NK-92 treated with Interleukin-12 subunit alpha and Interleukin-12 subunit beta, amount 100 ng/mL, for 24 hours (cell line): Measurements from ENCODE around the gene LBX2.
"Not testable (repeated sequence)": the region's sequence is repeated elsewhere in the genome, so short reads cannot be mapped to it uniquely, and the experiment has no call there.

Source experiments
- DNase-seq: peaks from one replicate; lab custom pipeline; 2025; lab: John Stamatoyannopoulos, UW

The LBX2 gene

GRCh38 chr2:74482801-74483674 is 16.4 kb downstream of the LBX2 start, which contains the start of the genes CCDC142 and TTC31:
Gene CCDC142, minus strand, starts transcription at chr2:74482998. Its CDS starts 161 bp downstream, at chr2:74482837.
Gene TTC31, plus strand, starts transcription at chr2:74483081. Its CDS starts 15 bp downstream, at chr2:74483096.
- peak; percentile 91 for DNase-seq

- DNase-seq: peak; percentile 74
Measured at GRCh38 chr2:74481961-74482800, 17.2 kb downstream of the LBX2 start.

DNA sequence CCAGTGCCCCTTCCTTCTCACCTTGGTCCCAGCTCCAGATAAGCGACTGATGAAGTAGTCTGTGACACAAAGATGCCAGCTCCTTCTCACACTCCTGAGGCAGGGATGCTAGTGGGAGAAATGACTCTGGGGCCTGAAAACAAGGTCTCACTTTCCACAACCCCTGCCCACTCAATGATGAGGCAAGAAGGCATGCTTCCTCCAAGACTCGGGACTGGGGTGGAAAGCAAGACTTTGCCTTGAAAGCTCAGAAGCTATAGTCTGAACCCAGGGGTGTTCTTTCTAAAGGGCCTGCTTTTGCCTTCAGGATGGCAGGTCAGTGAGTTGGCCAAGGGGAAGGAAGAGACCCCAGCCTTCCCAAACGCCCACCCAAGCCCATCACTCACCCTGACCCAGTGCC is 18.0 kb downstream of the LBX2 start:
- DNase-seq: no peak

- no peak for DNase-seq
Measured at GRCh38 chr2:74474899-74475298, 24.5 kb downstream of the LBX2 start.

DNA sequence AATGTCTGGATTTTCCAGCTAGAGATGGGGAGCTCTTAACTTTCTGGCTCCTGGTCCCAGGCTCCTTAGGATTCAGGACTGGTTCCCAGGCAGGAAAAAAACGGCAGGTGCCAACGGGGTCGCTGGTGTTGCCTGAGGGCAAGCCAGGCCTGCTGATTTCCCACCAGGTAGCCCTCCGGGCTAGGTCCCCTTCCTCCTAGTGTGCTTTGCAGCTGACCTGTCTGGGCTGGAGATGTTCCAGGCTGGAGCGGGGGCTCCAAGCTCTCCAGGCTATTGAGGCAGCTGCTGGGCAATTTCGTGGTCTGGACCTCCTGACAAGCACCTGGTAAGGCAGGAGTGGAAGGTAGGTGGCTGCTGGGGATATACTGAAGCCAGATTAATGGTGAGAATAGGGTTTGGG is 24.9 kb downstream of the LBX2 start:
- DNase-seq: no peak

DNA sequence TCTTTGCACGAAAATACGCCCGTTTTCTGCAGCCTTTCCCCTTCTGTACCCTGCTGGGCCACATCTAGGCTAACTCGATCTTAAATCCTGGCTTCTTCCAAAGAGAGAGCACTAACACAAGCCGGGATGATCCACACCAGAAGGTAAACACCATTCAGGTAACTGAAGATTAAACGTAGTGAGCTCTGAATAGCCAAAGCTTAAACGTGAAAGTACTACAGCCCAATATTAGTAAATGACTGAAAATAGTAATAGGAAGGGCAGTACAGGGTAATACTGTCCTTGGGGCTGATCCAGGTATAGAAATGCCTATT is 26.5 kb downstream of the LBX2 start:
- DNase-seq: no peak

- peak; percentile 87 for DNase-seq
Measured at GRCh38 chr2:74472086-74472944, 27.1 kb downstream of the LBX2 start, which contains the start of gene MRPL53. Gene MRPL53, minus strand, starts transcription at chr2:74472680. Its CDS starts 20 bp downstream, at chr2:74472660.

DNA sequence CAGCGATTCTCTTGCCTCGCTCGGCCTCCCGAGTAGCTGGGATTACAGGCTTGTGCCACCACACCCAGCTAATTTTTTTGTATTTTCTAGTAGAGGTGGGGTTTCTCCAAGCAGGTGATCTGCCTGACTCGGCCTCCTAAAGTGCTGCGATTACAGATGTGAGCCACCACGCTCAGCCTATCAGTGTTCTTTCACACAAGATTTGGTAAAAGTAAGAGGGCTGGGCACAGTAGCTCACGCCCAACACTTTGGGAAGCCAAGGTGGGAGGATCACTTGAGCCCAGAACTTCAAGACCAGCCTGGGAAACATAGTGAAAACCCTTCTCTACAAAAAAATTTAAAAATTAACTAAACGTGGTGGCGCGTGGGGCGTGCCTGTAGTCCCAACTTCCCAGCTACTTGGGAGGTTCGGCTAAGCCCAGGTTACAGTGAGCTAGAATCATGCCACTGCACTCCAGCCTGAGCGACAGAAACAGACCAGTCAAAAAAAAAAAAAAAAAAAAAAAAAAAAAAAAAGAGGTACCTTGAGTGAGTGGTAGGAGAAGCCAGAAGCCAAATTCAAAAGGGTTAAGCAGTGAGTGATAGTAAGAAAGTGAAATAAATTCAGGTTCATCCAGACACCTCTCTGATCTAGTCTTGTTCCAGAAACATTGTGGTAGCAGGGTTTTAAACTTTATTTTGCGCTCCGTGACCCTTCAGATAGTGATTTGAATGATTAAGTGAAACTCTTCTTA is 27.9 kb downstream of the LBX2 start:
- no peak for DNase-seq

- not testable (repeated sequence) for DNase-seq
Measured at GRCh38 chr2:74470742-74471141, 28.7 kb downstream of the LBX2 start.

- no peak for DNase-seq
Measured at GRCh38 chr2:74464406-74464805, 35.0 kb downstream of the LBX2 start.

- no peak for DNase-seq
Measured at GRCh38 chr2:74462786-74463105, 36.7 kb downstream of the LBX2 start.

DNA sequence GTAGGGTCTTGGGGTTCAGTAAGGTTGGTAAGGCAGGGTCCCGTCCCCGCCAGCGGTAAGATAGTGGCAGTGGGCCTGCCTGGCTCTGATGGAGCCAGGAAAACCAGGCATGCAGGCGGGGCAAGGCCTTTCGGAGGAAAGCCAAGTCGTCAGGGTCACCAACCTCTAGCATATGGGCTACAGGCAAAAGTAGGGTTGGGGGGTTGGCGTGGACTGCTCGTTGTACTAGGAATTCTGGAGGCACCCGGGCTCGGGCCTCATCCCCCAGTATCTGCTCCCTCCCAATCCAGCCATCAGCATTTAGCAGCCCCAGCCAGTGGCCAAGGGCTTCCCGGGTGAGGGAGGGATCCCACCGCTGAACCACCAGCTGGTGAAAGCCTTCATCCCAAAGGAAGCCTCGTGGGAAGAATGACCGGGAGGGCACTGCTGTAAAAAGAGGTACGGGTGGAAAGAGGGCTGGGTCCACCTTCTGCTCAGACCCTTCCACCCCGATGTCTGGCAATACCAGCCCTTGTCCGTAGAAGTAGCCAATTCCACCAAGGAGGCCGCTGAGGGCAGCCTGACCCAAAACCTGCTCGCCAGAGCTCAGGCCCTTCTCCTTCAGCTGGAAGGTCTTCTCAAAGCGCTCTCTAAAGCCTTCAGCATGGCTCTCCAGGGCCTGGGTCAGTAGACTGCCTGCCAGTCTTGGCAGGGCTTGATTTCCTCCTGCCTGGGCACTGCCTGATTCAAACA is 37.2 kb downstream of the LBX2 start:
- DNase-seq: no peak

- no peak for DNase-seq
Measured at GRCh38 chr2:74461187-74462053, 38.0 kb downstream of the LBX2 start.

DNA sequence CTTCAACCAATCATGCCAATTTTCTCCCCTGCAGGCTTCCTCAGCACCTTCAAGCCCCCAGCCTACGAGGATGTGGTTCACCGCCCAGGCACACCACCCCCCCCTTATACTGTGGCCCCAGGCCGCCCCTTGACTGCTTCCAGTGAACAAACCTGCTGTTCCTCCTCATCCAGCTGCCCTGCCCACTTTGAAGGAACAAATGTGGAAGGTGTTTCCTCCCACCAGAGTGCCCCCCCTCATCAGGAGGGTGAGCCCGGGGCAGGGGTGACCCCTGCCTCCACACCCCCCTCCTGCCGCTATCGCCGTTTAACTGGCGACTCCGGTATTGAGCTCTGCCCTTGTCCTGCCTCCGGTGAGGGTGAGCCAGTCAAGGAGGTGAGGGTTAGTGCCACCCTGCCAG is 39.2 kb downstream of the LBX2 start:
- DNase-seq: not testable (repeated sequence)

- not testable (repeated sequence) for DNase-seq
Measured at GRCh38 chr2:74459503-74460118, 39.8 kb downstream of the LBX2 start.

GRCh38 chr2:74458938-74459363 is 40.5 kb downstream of the LBX2 start:
- no peak for DNase-seq

DNA sequence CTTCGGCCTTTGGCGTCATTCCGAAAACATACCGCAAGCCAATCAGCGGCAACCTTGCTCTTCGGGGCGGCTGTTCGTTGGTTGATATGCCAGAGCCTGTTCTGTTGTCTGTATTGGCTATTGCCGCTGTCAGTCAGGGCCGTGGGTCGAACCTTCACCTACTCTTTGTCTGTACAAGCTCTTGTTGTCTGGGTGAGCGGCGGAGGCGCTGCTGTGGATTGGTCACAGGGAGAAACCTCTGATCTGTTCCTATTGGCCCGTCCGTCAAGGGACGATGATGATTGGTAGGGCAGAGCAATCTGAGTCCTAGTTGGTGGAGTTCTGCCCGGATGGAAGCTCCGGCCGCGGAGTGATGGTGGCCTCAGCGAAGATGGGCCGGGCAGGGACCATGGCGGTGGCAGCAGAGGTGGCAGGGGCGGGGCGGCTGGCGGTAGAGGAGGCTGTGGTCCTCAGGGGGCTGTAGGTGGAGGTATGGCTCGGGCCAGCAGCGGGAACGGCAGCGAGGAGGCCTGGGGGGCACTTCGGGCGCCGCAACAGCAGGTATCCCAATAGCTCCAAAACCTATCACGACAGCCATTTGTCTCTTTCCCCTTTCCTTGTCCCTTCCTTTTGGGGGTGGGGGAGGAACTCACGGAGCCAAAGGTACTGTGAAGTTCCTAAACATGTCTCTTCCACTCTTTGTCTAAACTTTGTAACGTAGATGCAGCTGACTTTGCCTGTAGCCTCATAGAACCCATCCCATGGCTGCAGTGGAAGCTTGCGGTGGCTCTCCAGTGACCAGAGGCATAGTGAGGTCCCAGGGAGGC is 41.1 kb downstream of the LBX2 start, which contains the start of gene WBP1:
WBP1 (plus strand) TSS at position 307 of the 806 bp plus-strand sequence; CDS start at position 472, 165 bp downstream.
- DNase-seq: peak; percentile 99

DNA sequence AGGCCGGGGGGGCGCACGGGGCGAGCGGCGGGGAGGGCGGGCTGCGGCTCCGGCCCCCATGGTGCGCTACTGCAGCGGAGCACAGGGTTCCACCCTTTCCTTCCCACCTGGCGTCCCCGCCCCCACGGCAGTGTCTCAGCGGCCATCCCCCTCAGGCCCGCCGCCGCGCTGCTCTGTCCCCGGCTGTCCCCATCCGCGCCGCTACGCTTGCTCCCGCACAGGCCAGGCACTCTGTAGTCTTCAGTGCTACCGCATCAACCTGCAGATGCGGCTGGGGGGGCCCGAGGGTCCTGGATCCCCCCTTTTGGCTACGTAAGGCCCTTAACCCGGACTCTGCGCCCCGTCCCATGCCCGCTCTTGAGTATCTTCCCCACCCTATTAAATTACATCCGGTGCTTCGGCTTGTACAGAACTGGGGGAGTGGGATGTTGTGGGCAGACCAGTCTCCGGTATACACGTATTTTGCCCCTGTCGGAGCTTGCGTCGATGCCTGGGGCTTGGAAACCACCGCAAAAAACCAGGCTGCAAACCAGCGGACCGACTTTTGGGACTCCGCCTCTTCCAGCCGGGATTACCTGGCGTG is 41.8 kb downstream of the LBX2 start:
- peak; percentile 87 for DNase-seq
